Measurements from ENCODE around the gene CCDC17.
A peak's percentile ranks its signal among the peaks of the same experiment; 100 is the strongest.

Gene CCDC17

GRCh38 chr1:45584351-45585109 lies 39.3 kb downstream of the CCDC17 start:
- peaks cover 11 to 43% (median 30%) of the 10 kb centered on the region in 4 experiments for H3K4me1 ChIP-seq (ENCODE audit: control extremely low read depth in 1 of 4, control insufficient read depth in 4 of 4, insufficient read depth in 4 of 4, low read length in 3 of 4)
- no peaks in the 10 kb centered on the region for H3K9me3 ChIP-seq (ENCODE audit: control extremely low read depth in 1 of 5, control insufficient read depth in 4 of 5, insufficient read depth in 2 of 5, low read depth in 1 of 5, low read length in 4 of 5)
- H3K27me3 ChIP-seq (replicated peaks in 2 of 5; ENCODE audit: control insufficient read depth in 4 of 5, insufficient read depth in 5 of 5, low read length in 4 of 5), result no peaks in the 10 kb centered on the region
- H3K27ac ChIP-seq (ENCODE audit: insufficient read depth in 1 of 2, low read depth in 1 of 2, low read length in 2 of 2, poor library complexity in 1 of 2, severe bottlenecking in 2 of 2), result peak overlapping the region; percentile 86 to 96
- peaks cover 0 to 8% (median 0%) of the 10 kb centered on the region in 4 experiments for H3K36me3 ChIP-seq (ENCODE audit: control insufficient read depth in 4 of 4, insufficient read depth in 4 of 4, low read length in 3 of 4)
- POLR2A ChIA-PET, result interaction anchor here (0.6 to 1.7 kb wide), 6 partner anchors 9 to 863 kb away, joined by 3 to 5 read pairs (median 3); partner anchors contain the start of genes AKR1A1 and PRDX1
- 0% methylated on average over 45 of the region's 59 CpGs for WGBS (ENCODE audit: insufficient coverage)
- peak; percentile 91 to 98 (median 97) for DNase-seq
- CTCF ChIA-PET, result interaction anchor here (1.4 to 2.9 kb wide), 2 partner anchors 16 to 80 kb away, joined by 4 to 9 read pairs; no protein-coding TSS in a partner anchor
- H3K4me3 ChIP-seq (ENCODE audit: control insufficient read depth in 1 of 7, extremely low read depth in 1 of 7, insufficient read depth in 4 of 7, low read depth in 2 of 7, low read length in 6 of 7), result peak overlapping the region; percentile 69 to 100 (median 96)

- POLR2A ChIA-PET, result interaction anchor here (0.6 to 1.7 kb wide), 8 partner anchors 33 to 862 kb away, joined by 3 to 6 read pairs (median 3); partner anchors contain the start of genes AKR1A1, CCDC163, MMACHC and PRDX1
- H3K27ac ChIP-seq (ENCODE audit: insufficient read depth in 1 of 2, low read depth in 1 of 2, low read length in 2 of 2, poor library complexity in 1 of 2, severe bottlenecking in 2 of 2), result peak within 1 kb of the TSS; percentile 86 to 96
- CTCF ChIA-PET, result interaction anchor here (1.0 to 6.5 kb wide), 5 partner anchors 13 to 80 kb away, joined by 3 to 65 read pairs (median 5); no protein-coding TSS in a partner anchor
- peak; percentile 83 to 90 (median 89) for DNase-seq
- peaks cover 11 to 43% (median 30%) of the 10 kb centered on the region in 4 experiments for H3K4me1 ChIP-seq (ENCODE audit: control extremely low read depth in 1 of 4, control insufficient read depth in 4 of 4, insufficient read depth in 4 of 4, low read length in 3 of 4)
- no peaks in the 10 kb centered on the region for H3K27me3 ChIP-seq (replicated peaks in 2 of 5; ENCODE audit: control insufficient read depth in 4 of 5, insufficient read depth in 5 of 5, low read length in 4 of 5)
- WGBS (ENCODE audit: insufficient coverage), result 0% methylated on average over 40 of the region's 41 CpGs
- H3K9me3 ChIP-seq (ENCODE audit: control extremely low read depth in 1 of 5, control insufficient read depth in 4 of 5, insufficient read depth in 2 of 5, low read depth in 1 of 5, low read length in 4 of 5), result peaks cover 0 to 2% (median 0%) of the 10 kb centered on the region in 5 experiments
- H3K36me3 ChIP-seq (ENCODE audit: control insufficient read depth in 4 of 4, insufficient read depth in 4 of 4, low read length in 3 of 4), result peaks cover 0 to 8% (median 0%) of the 10 kb centered on the region in 4 experiments
- H3K4me3 ChIP-seq (ENCODE audit: control insufficient read depth in 1 of 7, extremely low read depth in 1 of 7, insufficient read depth in 4 of 7, low read depth in 2 of 7, low read length in 6 of 7), result peak within 1 kb of the TSS; percentile 69 to 100 (median 96)
These were observed 40.0 kb downstream of the CCDC17 start, which contains the start of gene NASP for GRCh38 chr1:45583666-45584350. NASP (plus strand) TSS chr1:45584041; CDS start chr1:45584147, 106 bp downstream.

- H3K4me3 ChIP-seq (ENCODE audit: control insufficient read depth in 1 of 7, extremely low read depth in 1 of 7, insufficient read depth in 4 of 7, low read depth in 2 of 7, low read length in 6 of 7), result peak overlapping the region; percentile 66 to 100 (median 96)
- H3K27me3 ChIP-seq (replicated peaks in 2 of 5; ENCODE audit: control insufficient read depth in 4 of 5, insufficient read depth in 5 of 5, low read length in 4 of 5), result no peaks in the 10 kb centered on the region
- H3K36me3 ChIP-seq (ENCODE audit: control insufficient read depth in 4 of 4, insufficient read depth in 4 of 4, low read length in 3 of 4), result peaks cover 0 to 5% (median 0%) of the 10 kb centered on the region in 4 experiments
- H3K9me3 ChIP-seq (ENCODE audit: control extremely low read depth in 1 of 5, control insufficient read depth in 4 of 5, insufficient read depth in 2 of 5, low read depth in 1 of 5, low read length in 4 of 5), result peaks cover 0 to 2% (median 0%) of the 10 kb centered on the region in 5 experiments
- ChIA-PET CTCF (interaction anchor here (1.0 to 6.5 kb wide), 4 partner anchors 13 to 72 kb away, joined by 3 to 65 read pairs (median 6); no protein-coding TSS in a partner anchor), POLR2A (interaction anchor here (0.9 to 1.7 kb wide), 5 partner anchors 32 to 861 kb away, joined by 3 to 6 read pairs (median 3); partner anchors contain the start of genes AKR1A1, CCDC163, MMACHC and PRDX1)
- WGBS (ENCODE audit: insufficient coverage), result under 1% methylated on average over 16 of the region's 19 CpGs
- DNase-seq, result peak; percentile 98 to 99 (median 99)
- peak overlapping the region; percentile 86 to 96 for H3K27ac ChIP-seq (ENCODE audit: insufficient read depth in 1 of 2, low read depth in 1 of 2, low read length in 2 of 2, poor library complexity in 1 of 2, severe bottlenecking in 2 of 2)
- peaks cover 11 to 43% (median 30%) of the 10 kb centered on the region in 4 experiments for H3K4me1 ChIP-seq (ENCODE audit: control extremely low read depth in 1 of 4, control insufficient read depth in 4 of 4, insufficient read depth in 4 of 4, low read length in 3 of 4)
These were observed 40.6 kb downstream of the CCDC17 start for GRCh38 chr1:45583264-45583665.

- Histone ChIP-seq H3K36me3 (ENCODE audit: control insufficient read depth in 4 of 4, insufficient read depth in 4 of 4, low read length in 3 of 4) (peaks cover 11 to 18% (median 12%) of the 10 kb centered on the region in 4 experiments), H3K4me1 (ENCODE audit: control extremely low read depth in 1 of 4, control insufficient read depth in 4 of 4, insufficient read depth in 4 of 4, low read length in 3 of 4) (peaks cover 0 to 4% (median 0%) of the 10 kb centered on the region in 4 experiments), H3K27ac (ENCODE audit: insufficient read depth in 1 of 2, low read depth in 1 of 2, low read length in 2 of 2, poor library complexity in 1 of 2, severe bottlenecking in 2 of 2) (peak overlapping the region in 1 of 2 experiments; percentile 9), H3K27me3 (replicated peaks in 2 of 5; ENCODE audit: control insufficient read depth in 4 of 5, insufficient read depth in 5 of 5, low read length in 4 of 5) (no peaks in the 10 kb centered on the region), H3K4me3 (ENCODE audit: control insufficient read depth in 1 of 7, extremely low read depth in 1 of 7, insufficient read depth in 4 of 7, low read depth in 2 of 7, low read length in 6 of 7) (no peak overlapping the region), H3K9me3 (ENCODE audit: control extremely low read depth in 1 of 5, control insufficient read depth in 4 of 5, insufficient read depth in 2 of 5, low read depth in 1 of 5, low read length in 4 of 5) (peaks cover 0 to 2% (median 0%) of the 10 kb centered on the region in 5 experiments)
- POLR2A ChIA-PET, result interaction anchor here (1.0 kb wide), 1 partner anchor 53 kb away, joined by 3 read pairs; the partner anchor contains the start of gene PRDX1
- no peak for DNase-seq
- CTCF ChIA-PET, result interaction anchor here (1.2 to 1.4 kb wide), 2 partner anchors 20 to 62 kb away, joined by 4 to 6 read pairs; no protein-coding TSS in a partner anchor
- WGBS (ENCODE audit: insufficient coverage), result 100% methylated on average over 3 of the region's 7 CpGs
These were observed 49.7 kb downstream of the CCDC17 start for GRCh38 chr1:45574105-45574626.

- Histone ChIP-seq H3K36me3 (ENCODE audit: control insufficient read depth in 4 of 4, insufficient read depth in 4 of 4, low read length in 3 of 4) (peaks cover 13 to 27% (median 21%) of the 10 kb centered on the region in 4 experiments), H3K27ac (ENCODE audit: insufficient read depth in 1 of 2, low read depth in 1 of 2, low read length in 2 of 2, poor library complexity in 1 of 2, severe bottlenecking in 2 of 2) (peak overlapping the region in 1 of 2 experiments; percentile 58), H3K4me1 (ENCODE audit: control extremely low read depth in 1 of 4, control insufficient read depth in 4 of 4, insufficient read depth in 4 of 4, low read length in 3 of 4) (peaks cover 0 to 4% (median 0%) of the 10 kb centered on the region in 4 experiments), H3K9me3 (ENCODE audit: control extremely low read depth in 1 of 5, control insufficient read depth in 4 of 5, insufficient read depth in 2 of 5, low read depth in 1 of 5, low read length in 4 of 5) (no peaks in the 10 kb centered on the region), H3K4me3 (ENCODE audit: control insufficient read depth in 1 of 7, extremely low read depth in 1 of 7, insufficient read depth in 4 of 7, low read depth in 2 of 7, low read length in 6 of 7) (no peak overlapping the region), H3K27me3 (replicated peaks in 2 of 5; ENCODE audit: control insufficient read depth in 4 of 5, insufficient read depth in 5 of 5, low read length in 4 of 5) (no peaks in the 10 kb centered on the region)
- POLR2A ChIA-PET, result no interaction called here
- WGBS (ENCODE audit: insufficient coverage), result 57% methylated on average over 2 of the region's 3 CpGs
- CTCF ChIA-PET, result interaction anchor here (5.8 to 10.6 kb wide), 2 partner anchors 7 to 64 kb away, joined by 65 to 225 read pairs; no protein-coding TSS in a partner anchor
- peak in 2 of 3 donors; percentile 21 to 40 for DNase-seq
These were observed 50.5 kb downstream of the CCDC17 start for GRCh38 chr1:45573231-45573804.

GRCh38 chr1:45570631-45571030 lies 53.2 kb downstream of the CCDC17 start:
- POLR2A ChIA-PET, result interaction anchor here (5.2 kb wide), 1 partner anchor 49 kb away, joined by 36 read pairs; the partner anchor contains the start of gene PRDX1
- WGBS (ENCODE audit: insufficient coverage), result 97% methylated on average over 3 of the region's 4 CpGs

More at GRCh38 chr1:45570631-45571030, 53.2 kb downstream of the CCDC17 start:
- H3K4me1 ChIP-seq (ENCODE audit: control extremely low read depth in 1 of 4, control insufficient read depth in 4 of 4, insufficient read depth in 4 of 4, low read length in 3 of 4), result peaks cover 0 to 17% (median 6%) of the 10 kb centered on the region in 4 experiments
- DNase-seq, result no peak
- H3K4me3 ChIP-seq (ENCODE audit: control insufficient read depth in 1 of 7, extremely low read depth in 1 of 7, insufficient read depth in 4 of 7, low read depth in 2 of 7, low read length in 6 of 7), result no peak overlapping the region
- no peaks in the 10 kb centered on the region for H3K27me3 ChIP-seq (replicated peaks in 2 of 5; ENCODE audit: control insufficient read depth in 4 of 5, insufficient read depth in 5 of 5, low read length in 4 of 5)
- CTCF ChIA-PET, result interaction anchor here (1.1 to 10.6 kb wide), 13 partner anchors 10 to 557 kb away, joined by 3 to 225 read pairs (median 30); partner anchors contain the start of genes AKR1A1, CCDC163, MMACHC and PRDX1
- no peaks in the 10 kb centered on the region for H3K9me3 ChIP-seq (ENCODE audit: control extremely low read depth in 1 of 5, control insufficient read depth in 4 of 5, insufficient read depth in 2 of 5, low read depth in 1 of 5, low read length in 4 of 5)
- peaks cover 26 to 51% (median 33%) of the 10 kb centered on the region in 4 experiments for H3K36me3 ChIP-seq (ENCODE audit: control insufficient read depth in 4 of 4, insufficient read depth in 4 of 4, low read length in 3 of 4)
- no peak overlapping the region for H3K27ac ChIP-seq (ENCODE audit: insufficient read depth in 1 of 2, low read depth in 1 of 2, low read length in 2 of 2, poor library complexity in 1 of 2, severe bottlenecking in 2 of 2)
